CD4-positive, alpha-beta memory T cell (primary cell): ENCODE measurements around the gene TCF23. TPM values are rescaled to one million over a fixed set of nuclear protein-coding genes. Genes with fewer than 3 reads are reported as not detected.
"Not testable (repeated sequence)": the region's sequence is repeated elsewhere in the genome, so short reads cannot be mapped to it uniquely, and the experiment has no call there.

Experiments
- CTCF ChIA-PET: fragments of 350-600 bp; sonication (Branson Sonifier 250); formaldehyde crosslinking; loops from one replicate; lab custom pipeline; 2021; ENCODE audit warnings: inconsistent platforms; ENCODE audit not compliant: partially characterized antibody; lab: Charles Lee
- POLR2A ChIA-PET: fragments of 350-600 bp; sonication (Branson Sonifier 250); formaldehyde crosslinking; loops from one replicate; lab custom pipeline; 2021; ENCODE audit not compliant: partially characterized antibody; lab: Charles Lee
- DNase-seq, 5 donors: peaks; one replicate each; pipeline versions ENCODE4 v3.0.0 to v3.0.0-alpha.2; 2020 to 2022; ENCODE audit warnings: mixed read lengths in 1 of 5
- H3K27ac ChIP-seq: one replicate; pipeline ENCODE4 v1.7.0; 2013; ENCODE audit warnings: low read depth, low read length
- H3K27me3 ChIP-seq: 2 replicates; pipeline ENCODE4 v1.7.0; 2013; ENCODE audit warnings: mild to moderate bottlenecking, low read length, moderate library complexity; ENCODE audit not compliant: insufficient read depth
- H3K36me3 ChIP-seq: 2 replicates; pipeline ENCODE4 v1.7.0; 2013; ENCODE audit warnings: mild to moderate bottlenecking, low read length, moderate library complexity; ENCODE audit not compliant: insufficient read depth
- H3K4me1 ChIP-seq: 2 replicates; pipeline ENCODE4 v1.7.0; 2013; ENCODE audit warnings: mild to moderate bottlenecking, low read length, moderate library complexity; ENCODE audit not compliant: insufficient read depth
- H3K4me3 ChIP-seq, 2 donors: one replicate each; pipeline ENCODE4 v1.7.0; 2013; ENCODE audit warnings: low read length in 2 of 2, mild to moderate bottlenecking in 1 of 2
- H3K9me3 ChIP-seq, 2 donors: one replicate each; pipeline ENCODE4 v1.7.0; 2013; ENCODE audit warnings: low read length in 2 of 2, control low read depth in 1 of 2; ENCODE audit not compliant: control insufficient read depth in 1 of 2
- H3K27ac Mint-ChIP-seq, 7 donors: one replicate each; pipeline ENCODE4 v1.8.0; 2020 to 2021; ENCODE audit warnings: mixed read lengths in 7 of 7, mild to moderate bottlenecking in 6 of 7, inconsistent platforms in 3 of 7, moderate library complexity in 3 of 7
- H3K27me3 Mint-ChIP-seq, 2 donors: one replicate each; pipeline ENCODE4 v1.8.0; 2020 to 2021; ENCODE audit warnings: mixed read lengths in 2 of 2
- H3K36me3 Mint-ChIP-seq, 2 donors: one replicate each; pipeline ENCODE4 v1.8.0; 2020 to 2021; ENCODE audit warnings: mixed read lengths in 2 of 2, inconsistent platforms in 1 of 2, mild to moderate bottlenecking in 1 of 2
- H3K4me1 Mint-ChIP-seq, 4 donors: one replicate each; pipeline ENCODE4 v1.8.0; 2020 to 2021; ENCODE audit warnings: mixed read lengths in 4 of 4, mild to moderate bottlenecking in 1 of 4
- H3K4me3 Mint-ChIP-seq, 8 donors: one replicate each; pipeline ENCODE4 v1.8.0; 2020 to 2021; ENCODE audit warnings: mixed read lengths in 8 of 8, mild to moderate bottlenecking in 7 of 8, moderate library complexity in 6 of 8, inconsistent platforms in 3 of 8
- H3K9me3 Mint-ChIP-seq, 8 donors: one replicate each; pipeline ENCODE4 v1.8.0; 2020 to 2021; ENCODE audit warnings: mixed read lengths in 8 of 8, mild to moderate bottlenecking in 5 of 8, inconsistent platforms in 3 of 8, moderate library complexity in 1 of 8
- intact Hi-C: fragments of 100-400 bp; cut with micrococcal nuclease; formaldehyde crosslinking; loops from one replicate; pipeline ENCODE4 v1.15.1; 2023
- polyA plus RNA-seq, 2 donors: library from polyadenylated mRNA; unstranded; fragments of 300-500 nt; fragmentation: Illumina TruSeq; gene quantifications; one replicate each; pipeline ENCODE4 v1.2.3, GENCODE V29; 2021
- total RNA-seq, 2 experiments: library from RNA; stranded (reverse); gene quantifications; one replicate each; pipeline ENCODE4 v1.2.3, GENCODE V29; 2021

The TCF23 gene
- total and polyA plus RNA-seq, 4 experiments from 2014 or later: not detected

DNA sequence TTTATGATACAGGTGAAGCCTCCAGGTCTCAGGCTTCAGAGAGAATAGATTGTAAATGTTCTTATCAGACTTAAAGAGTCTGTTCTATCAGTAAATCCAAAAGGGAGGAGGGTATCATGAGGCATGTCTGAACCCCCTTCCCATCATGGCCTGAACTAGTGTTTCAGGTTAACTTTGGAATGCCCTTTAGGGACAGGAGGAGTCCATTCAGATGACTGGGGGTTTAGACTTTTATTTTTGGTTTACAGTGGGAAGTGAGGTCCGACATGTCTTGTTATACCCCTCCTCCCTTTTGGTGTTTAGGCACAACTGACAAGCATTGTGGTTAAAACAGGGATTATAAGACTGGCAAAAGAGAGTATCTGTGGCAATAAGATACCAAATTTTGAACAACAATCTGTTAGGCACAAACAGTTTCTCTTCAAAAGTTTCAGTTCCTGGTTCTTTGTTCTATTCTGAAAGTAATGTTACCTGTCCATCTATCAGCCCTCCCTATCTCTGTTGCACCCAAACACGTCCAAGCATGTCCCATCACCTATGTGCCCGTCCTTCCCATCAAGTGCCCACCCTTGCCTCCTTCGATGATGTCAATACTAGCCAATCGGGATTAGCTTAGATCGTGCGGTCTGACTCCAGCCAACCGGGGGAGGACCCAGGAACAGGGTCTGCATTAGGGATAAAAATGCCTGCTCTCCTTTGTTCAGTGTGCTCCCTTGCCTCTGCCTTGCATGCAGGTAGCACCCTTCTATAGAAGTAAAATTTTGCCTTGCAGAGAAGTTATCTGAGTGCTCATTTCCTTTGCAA is 16.4 kb downstream of the TCF23 start:
- H3K27ac ChIP-seq: no peak overlapping the region
- H3K27me3 ChIP-seq: no peaks in the 10 kb centered on the region
- no peaks in the 10 kb centered on the region for H3K4me1 ChIP-seq
- Mint-ChIP-seq H3K27me3 (peaks cover 3 to 9% of the 10 kb centered on the region in 2 donors), H3K27ac (no peak overlapping the region), H3K9me3 (no peaks in the 10 kb centered on the region), H3K36me3 (no peaks in the 10 kb centered on the region), H3K4me1 (peaks cover 0 to 4% (median 2%) of the 10 kb centered on the region in 4 donors), H3K4me3 (no peak overlapping the region)
- CTCF ChIA-PET: interaction anchor here (0.7 kb wide), 1 partner anchor 1965 kb away, joined by 3 read pairs; no protein-coding TSS in a partner anchor
- POLR2A ChIA-PET: no interaction called here
- no peak for DNase-seq
- H3K36me3 ChIP-seq: no peaks in the 10 kb centered on the region
- no peaks in the 10 kb centered on the region for H3K9me3 ChIP-seq
- intact Hi-C loops: no loop called here
- no peak overlapping the region for H3K4me3 ChIP-seq

DNA sequence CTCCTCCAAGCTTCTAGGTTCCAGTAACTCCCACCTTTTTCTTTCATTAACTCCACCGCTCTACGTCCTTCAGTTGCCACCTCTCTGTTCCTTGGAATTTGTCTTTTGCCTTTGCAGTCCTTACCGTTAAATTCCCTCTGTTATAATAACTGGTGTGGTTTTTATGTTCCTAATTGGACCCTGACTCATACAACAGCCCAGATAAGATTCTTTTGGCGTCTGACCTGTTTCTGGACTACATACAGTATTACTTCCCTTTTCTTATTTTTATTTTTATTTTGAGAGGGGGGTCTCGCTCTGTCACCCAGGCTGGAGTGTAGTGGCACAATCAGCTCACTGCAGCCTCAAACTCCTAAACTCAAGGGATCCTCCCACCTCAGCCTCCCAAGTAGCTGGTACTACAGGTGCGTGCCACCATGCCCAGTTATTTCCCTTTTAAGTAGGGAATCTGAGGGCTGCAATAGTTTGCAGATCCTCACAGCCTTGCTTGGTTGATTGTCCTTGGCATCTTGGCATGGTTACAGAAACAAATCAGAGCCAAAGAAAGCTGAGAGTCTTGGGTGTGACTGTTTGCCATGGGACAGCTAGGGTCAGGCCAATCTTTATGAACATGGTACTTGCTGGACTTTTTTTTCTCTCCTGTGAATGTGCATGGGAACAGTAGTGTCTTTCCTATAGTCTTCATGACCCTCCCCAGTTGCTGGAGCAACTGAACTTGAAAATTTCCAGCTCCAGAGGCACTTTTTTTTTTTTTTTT is 22.0 kb downstream of the TCF23 start:
- H3K27me3 Mint-ChIP-seq: peaks cover 10 to 12% of the 10 kb centered on the region in 2 donors
- no peaks in the 10 kb centered on the region for H3K36me3 Mint-ChIP-seq
- no peaks in the 10 kb centered on the region for H3K9me3 Mint-ChIP-seq
- no peak overlapping the region for H3K27ac ChIP-seq
- CTCF ChIA-PET: interaction anchor here (0.7 to 2.7 kb wide), 18 partner anchors 10 to 690 kb away, joined by 3 to 19 read pairs (median 4); partner anchors contain the start of gene TRIM54
- no peaks in the 10 kb centered on the region for H3K4me1 ChIP-seq
- no peaks in the 10 kb centered on the region for H3K27me3 ChIP-seq
- H3K4me3 Mint-ChIP-seq: peak overlapping the region in 4 of 8 donors; percentile 39 to 59 (median 53)
- no peaks in the 10 kb centered on the region for H3K36me3 ChIP-seq
- intact Hi-C loops: loop anchor here (1.0 kb wide), 1 partner anchor 133 kb away; no protein-coding TSS in a partner anchor
- H3K9me3 ChIP-seq: no peaks in the 10 kb centered on the region
- H3K4me3 ChIP-seq: no peak overlapping the region
- H3K27ac Mint-ChIP-seq: no peak overlapping the region
- POLR2A ChIA-PET: no interaction called here
- DNase-seq: no peak
- peaks cover 0 to 8% (median 4%) of the 10 kb centered on the region in 4 donors for H3K4me1 Mint-ChIP-seq

DNA sequence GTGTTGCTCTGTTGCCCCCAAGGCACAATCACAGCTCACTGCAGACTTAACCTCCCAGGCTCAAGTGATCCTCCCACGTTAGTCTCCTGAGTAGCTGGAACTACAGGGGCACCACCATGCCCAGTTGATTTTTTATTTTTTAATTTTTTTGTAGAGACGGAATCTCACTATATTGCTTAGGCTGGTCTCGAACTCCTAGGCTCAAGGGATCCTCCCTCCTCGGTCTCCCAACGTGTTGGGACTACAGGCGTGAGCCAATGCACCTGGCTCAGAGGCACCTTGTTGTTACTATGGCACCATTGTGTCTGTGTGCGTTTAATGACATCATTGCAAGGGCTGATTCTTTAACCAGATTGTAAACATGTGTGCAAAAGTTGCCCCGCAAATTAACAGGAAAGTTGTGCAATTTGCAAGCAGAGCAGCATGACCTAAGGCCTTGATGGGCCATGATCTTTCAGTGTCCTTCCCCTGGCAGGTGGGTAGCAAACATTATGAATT is 22.6 kb downstream of the TCF23 start:
- DNase-seq: no peak
- H3K36me3 ChIP-seq: no peaks in the 10 kb centered on the region
- no peaks in the 10 kb centered on the region for H3K4me1 ChIP-seq
- H3K27ac ChIP-seq: no peak overlapping the region
- ChIA-PET CTCF (interaction anchor here (0.7 to 2.7 kb wide), 10 partner anchors 11 to 691 kb away, joined by 3 to 19 read pairs (median 4); no protein-coding TSS in a partner anchor), POLR2A (no interaction called here)
- no peaks in the 10 kb centered on the region for H3K27me3 ChIP-seq
- H3K4me3 ChIP-seq: no peak overlapping the region
- intact Hi-C loops: no loop called here
- no peak overlapping the region for H3K27ac Mint-ChIP-seq
- H3K9me3 ChIP-seq: no peaks in the 10 kb centered on the region
- H3K36me3 Mint-ChIP-seq: no peaks in the 10 kb centered on the region
- H3K4me3 Mint-ChIP-seq: no peak overlapping the region
- peaks cover 0 to 8% (median 4%) of the 10 kb centered on the region in 4 donors for H3K4me1 Mint-ChIP-seq
- H3K27me3 Mint-ChIP-seq: peaks cover 14 to 15% of the 10 kb centered on the region in 2 donors
- no peaks in the 10 kb centered on the region for H3K9me3 Mint-ChIP-seq

DNA sequence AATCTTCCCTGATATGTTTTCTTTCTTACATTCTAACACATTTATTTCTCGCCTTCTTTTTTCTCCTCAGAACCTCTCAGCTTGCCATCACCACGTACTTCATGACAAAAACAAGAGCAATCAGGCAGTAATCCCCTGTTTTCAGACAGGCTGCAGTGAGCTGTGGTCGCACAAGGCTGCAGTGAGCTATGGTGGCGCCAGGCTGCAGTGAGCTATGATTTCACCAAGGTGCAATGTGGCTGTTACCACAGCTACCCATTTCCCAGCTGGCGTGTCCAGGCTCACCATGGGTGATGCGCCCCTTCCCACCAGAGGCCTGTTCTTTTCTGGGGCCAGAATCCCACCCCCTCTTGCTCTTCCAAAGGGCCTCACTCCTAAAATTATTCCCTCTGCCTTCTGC is 25.8 kb downstream of the TCF23 start:
- intact Hi-C loops: no loop called here
- POLR2A ChIA-PET: no interaction called here
- no peak overlapping the region for H3K4me3 Mint-ChIP-seq
- CTCF ChIA-PET: no interaction called here
- H3K9me3 ChIP-seq: no peaks in the 10 kb centered on the region
- no peak overlapping the region for H3K27ac ChIP-seq
- H3K4me1 ChIP-seq: no peaks in the 10 kb centered on the region
- H3K27me3 Mint-ChIP-seq: peaks cover 26 to 29% of the 10 kb centered on the region in 2 donors
- peaks cover 4 to 6% (median 6%) of the 10 kb centered on the region in 4 donors for H3K4me1 Mint-ChIP-seq
- DNase-seq: no peak
- H3K27me3 ChIP-seq: no peaks in the 10 kb centered on the region
- no peaks in the 10 kb centered on the region for H3K36me3 ChIP-seq
- no peak overlapping the region for H3K4me3 ChIP-seq
- H3K36me3 Mint-ChIP-seq: no peaks in the 10 kb centered on the region
- no peaks in the 10 kb centered on the region for H3K9me3 Mint-ChIP-seq
- no peak overlapping the region for H3K27ac Mint-ChIP-seq

DNA sequence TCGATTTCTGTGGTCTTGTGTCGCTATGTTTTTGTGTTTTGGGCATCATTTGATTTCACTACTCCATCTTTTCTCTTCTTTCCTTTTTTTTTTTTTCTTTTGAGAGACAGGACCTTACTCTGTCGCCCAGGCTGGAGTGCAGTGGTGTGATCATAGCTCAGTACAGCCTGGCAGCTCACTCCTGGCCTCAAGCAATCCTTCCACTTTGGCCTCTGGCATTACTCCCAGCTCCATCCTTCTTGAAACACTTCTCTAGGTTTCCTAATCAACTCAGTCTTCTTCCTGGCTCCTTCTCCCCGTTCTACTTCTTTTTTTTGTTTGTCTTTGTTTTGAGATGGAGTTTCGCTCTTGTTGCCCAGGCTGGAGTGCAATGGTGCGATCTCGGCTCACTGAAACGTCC is 26.5 kb downstream of the TCF23 start:
- no peaks in the 10 kb centered on the region for H3K9me3 Mint-ChIP-seq
- no peaks in the 10 kb centered on the region for H3K36me3 Mint-ChIP-seq
- ChIA-PET POLR2A (interaction anchor here (0.6 kb wide), 1 partner anchor 68 kb away, joined by 3 read pairs; no protein-coding TSS in a partner anchor), CTCF (no interaction called here)
- Histone ChIP-seq H3K27ac (no peak overlapping the region), H3K27me3 (no peaks in the 10 kb centered on the region), H3K4me3 (no peak overlapping the region), H3K9me3 (no peaks in the 10 kb centered on the region), H3K4me1 (no peaks in the 10 kb centered on the region), H3K36me3 (no peaks in the 10 kb centered on the region)
- no peak for DNase-seq
- no peak overlapping the region for H3K4me3 Mint-ChIP-seq
- peaks cover 4 to 6% (median 5%) of the 10 kb centered on the region in 4 donors for H3K4me1 Mint-ChIP-seq
- H3K27ac Mint-ChIP-seq: no peak overlapping the region
- H3K27me3 Mint-ChIP-seq: peaks cover 27 to 30% of the 10 kb centered on the region in 2 donors
- intact Hi-C loops: no loop called here

DNA sequence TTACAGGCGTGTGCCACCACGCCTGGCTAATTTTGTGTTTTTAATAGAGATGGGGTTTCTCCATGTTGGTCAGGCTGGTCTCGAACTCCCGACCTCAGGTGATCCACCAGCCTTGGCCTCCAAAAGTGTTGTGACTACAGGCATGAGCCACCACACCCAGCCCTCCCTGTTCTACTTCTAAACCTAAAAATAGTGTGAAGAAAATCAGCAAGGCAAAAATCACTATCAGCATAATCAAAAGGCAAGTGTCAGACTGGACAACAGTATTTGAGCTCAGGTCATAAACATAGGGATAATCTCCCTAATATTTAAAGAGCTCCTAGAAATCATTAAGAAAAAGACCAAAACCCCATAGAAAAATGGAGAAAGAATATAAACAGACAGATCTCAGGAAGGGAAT is 27.0 kb downstream of the TCF23 start:
- H3K36me3 ChIP-seq, H3K4me3 ChIP-seq, H3K27ac Mint-ChIP-seq, H3K4me3 Mint-ChIP-seq, H3K9me3 ChIP-seq, H3K4me1 ChIP-seq, H3K4me1 Mint-ChIP-seq, H3K27me3 ChIP-seq, intact Hi-C loops, DNase-seq, H3K9me3 Mint-ChIP-seq, H3K36me3 Mint-ChIP-seq, POLR2A ChIA-PET, H3K27ac ChIP-seq: not testable (repeated sequence)
- CTCF ChIA-PET: interaction anchor here (1.3 kb wide), 1 partner anchor 127 kb away, joined by 3 read pairs; no protein-coding TSS in a partner anchor
- peaks cover 27 to 31% of the 10 kb centered on the region in 2 donors for H3K27me3 Mint-ChIP-seq
